NCI-H748 treated with DMSO at 0.1 percent for 48 hours (cell line): ENCODE data around the gene CTCFL.

Experiments used
- DNase-seq: peaks from one replicate; lab custom pipeline; 2025; lab: John Stamatoyannopoulos, UW

CTCFL gene

DNA sequence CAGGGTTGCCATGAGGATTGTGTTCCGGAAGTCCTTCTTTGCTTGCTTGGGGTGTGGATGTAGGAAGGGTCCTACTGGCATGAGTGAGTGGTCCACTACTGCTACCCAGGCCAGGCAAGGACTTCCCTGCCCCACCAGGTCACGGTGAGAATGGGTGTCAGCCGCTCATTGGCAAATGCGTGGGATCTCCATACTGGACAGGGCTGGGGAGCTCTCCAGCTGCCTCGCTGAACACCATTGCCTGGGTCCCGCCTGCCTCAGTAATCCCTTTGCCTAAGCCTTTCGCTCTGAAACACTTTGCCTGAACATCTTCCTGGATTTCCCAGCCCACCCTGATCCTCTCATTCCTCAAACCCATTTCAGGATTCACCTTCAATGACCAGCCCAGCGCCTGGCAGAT, 59.5 kb downstream of the CTCFL start:
- no peak for DNase-seq

DNA sequence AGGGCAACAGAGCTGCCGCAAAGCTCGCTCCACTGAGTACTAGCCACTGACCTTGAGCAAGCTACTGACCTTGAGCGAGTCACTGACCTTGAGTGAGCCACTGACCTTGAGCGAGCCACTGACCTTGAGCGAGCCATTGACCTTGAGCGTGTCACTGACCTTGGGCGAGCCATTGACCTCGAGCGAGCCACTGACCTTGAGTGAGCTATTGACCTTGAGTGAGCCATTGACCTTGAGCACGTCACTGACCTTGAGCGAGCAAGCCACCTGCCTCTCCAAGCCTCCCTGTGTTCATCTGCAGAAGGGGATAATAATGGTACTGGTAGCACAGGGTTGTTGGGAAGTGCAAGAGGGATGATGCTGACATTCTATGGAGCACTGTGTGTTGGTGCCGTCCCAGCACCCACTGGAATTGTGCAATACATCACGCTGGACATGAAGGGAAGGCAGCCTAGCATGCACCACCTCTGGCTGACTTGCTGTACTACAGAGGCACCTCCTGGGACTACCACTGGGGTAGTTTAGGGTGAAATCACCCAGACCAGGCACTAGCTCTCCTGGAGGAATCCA, 60.2 kb downstream of the CTCFL start:
- no peak for DNase-seq

DNA sequence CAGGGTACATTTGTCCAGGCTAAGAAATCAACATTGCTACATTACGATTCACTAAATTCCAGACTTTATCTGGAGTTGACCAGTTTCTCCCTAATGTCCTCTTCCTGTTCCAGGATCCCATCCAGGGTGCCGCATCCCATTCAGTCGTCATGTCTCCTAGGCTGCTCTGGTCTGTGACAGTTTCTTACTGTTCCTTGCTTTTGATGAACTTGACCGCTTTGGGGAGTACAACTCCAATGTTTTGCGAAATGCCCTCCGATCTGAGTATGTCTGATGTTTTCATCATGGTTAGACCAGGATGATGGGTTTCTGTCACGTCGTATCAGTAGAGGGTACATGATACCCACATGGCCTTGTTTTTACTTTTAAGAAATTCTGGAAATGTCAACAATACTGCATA, 62.2 kb downstream of the CTCFL start:
- DNase-seq: no peak

DNA sequence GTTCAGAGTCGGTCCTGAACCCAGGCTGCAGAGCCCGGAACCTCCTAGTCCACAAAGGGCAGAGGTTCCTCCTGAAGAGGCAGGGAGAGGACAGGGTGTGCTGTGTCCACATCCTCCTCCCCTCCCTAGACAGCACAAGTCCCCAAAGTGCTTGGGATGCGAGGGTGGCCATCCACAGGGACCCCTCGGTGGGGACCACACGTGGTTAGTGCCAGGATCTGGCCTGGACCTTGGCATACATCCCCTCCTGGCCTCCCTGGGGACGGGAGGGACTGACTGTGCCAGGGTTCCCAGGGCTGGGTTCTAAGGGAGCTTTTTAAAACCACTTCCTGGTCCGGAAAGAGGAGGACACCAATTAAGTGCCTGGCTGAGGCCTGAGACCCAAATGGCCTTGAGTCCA, 63.2 kb downstream of the CTCFL start:
- no peak for DNase-seq

DNA sequence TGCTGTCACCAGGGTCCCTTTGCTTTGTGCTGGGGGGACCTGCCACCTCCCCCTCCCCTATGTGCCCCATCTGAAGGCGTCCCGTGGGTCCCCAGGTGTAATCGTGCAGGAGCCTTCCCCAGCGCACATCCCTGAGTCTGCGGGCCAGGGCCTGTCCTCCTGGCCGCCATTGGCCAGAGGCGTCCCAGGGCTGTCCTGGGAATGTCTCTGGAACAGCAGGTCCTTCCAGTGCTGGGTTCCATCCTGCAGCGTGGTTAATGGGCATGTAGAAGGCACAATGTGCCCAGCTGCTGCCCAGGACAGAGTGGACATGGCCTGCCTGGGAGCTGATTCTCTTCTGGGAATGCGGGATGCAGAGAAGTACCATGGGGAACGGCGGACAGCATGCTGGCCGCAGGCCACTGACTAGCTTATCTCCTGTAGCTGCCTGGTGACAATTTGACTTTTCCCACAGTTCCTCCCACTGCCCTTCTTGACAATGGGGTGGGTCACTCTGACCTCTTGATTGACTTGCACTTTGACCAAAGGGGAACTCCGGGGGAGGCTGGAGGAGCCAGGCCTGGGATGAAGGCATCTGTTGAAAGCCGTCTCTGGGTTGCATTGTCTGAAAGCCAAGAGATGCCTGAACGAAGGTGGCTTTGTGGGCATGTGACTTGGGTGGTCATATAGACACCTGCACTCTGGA, 64.0 kb downstream of the CTCFL start:
- no peak for DNase-seq

DNA sequence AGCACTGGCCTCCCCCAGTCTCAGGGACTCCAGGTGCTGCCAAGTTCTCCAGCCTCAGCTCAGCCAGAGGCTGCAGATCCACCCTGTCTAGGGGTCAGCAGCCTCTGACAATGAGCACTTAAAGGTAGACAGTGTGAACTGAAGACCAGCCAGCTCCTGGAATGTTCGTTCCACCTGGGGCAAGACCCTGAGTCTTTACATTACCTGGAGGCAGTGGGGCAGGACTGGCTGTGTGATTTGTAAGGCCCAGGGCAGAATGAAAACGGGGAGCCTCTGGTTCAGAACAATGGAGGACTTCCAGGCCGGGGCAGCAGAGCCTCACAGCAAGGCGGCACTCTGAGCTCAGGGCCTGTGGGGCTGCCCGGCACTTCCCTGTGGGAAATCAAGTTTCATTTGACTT, 65.0 kb downstream of the CTCFL start:
- DNase-seq: no peak

- no peak for DNase-seq
Observed at GRCh38 chr20:57459278-57459677, 65.7 kb downstream of the CTCFL start.

DNA sequence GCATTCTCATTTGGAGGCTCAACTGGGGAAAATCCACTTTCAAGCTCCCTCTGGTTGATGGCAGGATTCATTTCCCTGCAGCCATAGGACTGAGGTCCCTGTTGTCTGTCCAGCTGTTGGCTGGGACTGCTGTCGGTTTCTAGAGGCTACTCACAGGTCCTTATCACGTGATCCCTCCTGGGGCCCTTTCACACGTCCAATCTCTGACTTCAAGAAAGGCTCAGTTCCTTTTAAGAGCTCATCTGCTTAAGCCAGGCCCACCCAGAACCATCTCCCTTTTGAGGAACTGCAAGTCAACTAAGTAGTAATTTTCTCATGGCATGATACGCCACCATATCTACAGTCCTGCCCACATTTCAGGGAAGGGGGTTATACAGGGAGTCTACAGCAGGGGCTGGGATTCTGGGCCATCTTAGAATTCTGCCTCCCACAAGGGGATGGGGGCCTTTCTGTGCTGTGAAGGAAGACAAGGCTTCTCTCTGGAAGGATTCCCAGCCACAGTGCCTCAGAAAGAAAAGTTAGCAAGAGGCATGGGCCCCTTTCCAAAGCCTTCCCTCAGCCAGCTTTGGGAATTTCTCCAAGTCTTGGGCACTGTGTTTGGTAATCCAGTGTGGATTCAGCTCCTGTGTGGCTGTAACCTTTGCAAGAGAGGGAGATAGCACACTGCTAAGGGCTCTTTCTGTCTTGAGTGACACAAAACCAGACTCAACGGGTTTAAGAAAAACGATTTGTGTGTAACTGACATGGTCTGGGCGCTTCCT, 66.4 kb downstream of the CTCFL start:
- no peak for DNase-seq

- DNase-seq: no peak
Observed at GRCh38 chr20:57457243-57458095, 67.5 kb downstream of the CTCFL start.

DNA sequence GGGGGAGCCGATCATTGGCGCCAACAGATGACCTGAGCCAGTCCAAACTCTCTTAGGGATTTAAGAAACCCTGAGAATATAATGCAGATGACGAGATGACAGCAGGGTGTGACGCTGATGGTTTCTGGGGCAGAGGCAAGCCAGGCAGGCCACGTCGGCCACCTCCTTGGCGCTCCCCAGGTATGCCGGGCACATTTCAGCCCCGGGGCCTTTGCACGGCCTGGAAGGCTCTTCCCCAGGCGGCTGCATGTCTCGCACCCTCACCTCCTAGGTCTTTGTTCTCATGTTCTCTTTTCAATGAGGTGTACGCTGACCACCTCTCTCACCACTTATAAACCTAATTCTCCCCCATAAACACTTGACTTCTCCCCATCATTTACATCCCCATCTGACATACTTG, 68.8 kb downstream of the CTCFL start:
- DNase-seq: no peak

DNA sequence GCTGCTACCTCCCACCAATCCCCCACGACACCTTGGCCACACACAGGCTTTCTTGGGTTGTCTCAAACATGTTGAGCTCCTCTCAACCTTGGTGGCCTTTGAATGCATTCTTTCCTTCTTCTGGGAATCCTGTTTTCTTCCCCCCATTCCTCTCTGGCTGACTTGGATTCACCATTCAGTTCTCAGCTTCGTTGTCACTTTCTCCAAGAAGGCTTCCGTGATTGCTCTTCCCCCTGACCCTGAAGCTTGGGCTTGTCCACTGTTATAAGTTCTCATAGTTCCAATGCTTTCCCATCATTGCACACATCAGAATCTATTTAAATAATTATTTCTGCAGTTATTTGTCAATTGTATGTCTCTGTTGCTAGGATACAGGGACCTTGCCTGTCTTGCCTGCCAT, 69.6 kb downstream of the CTCFL start:
- DNase-seq: no peak

DNA sequence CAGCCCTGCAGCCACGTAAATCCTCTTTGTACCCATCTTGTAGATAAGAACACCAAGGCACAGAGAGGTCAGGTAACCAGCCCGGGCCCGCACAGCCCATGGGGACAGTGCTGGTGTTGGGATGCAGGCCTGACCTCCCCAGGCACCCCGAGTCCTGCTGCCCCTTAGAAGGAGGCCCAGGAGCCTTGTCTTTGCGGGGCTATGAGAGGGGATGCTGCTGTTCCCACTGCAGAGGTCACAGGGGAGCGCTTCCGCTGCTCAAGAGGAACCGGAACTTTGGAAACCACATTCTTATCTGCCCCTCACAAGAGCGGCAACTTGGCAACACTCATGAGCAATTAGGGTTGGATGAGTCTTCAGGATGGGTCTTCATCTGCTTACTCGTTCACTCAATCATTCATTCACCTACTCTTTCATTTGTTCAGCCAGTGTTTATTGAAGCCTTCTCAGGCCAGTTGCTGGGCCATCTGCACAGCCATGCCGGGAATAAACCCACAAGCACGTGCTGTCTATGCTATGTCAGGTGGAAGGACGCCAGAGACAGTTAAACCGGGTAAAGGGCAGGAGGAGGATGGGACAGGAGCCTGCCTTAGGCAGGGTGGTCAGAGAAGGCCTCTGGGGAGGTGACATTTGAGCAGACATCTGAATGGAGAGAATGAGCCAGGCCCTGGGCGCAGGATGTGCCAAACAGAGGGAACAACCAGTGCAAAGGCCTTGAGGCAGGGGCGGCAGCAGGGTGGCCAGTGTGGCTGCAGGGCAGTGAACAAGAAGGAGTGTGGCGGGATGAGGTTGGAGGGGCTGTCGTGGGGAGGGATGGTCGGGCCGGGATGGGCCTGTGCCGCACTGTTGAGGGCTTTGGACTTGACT, 72.9 kb downstream of the CTCFL start:
- no peak for DNase-seq

- no peak for DNase-seq
Observed at GRCh38 chr20:57451431-57451794, 73.5 kb downstream of the CTCFL start.

DNA sequence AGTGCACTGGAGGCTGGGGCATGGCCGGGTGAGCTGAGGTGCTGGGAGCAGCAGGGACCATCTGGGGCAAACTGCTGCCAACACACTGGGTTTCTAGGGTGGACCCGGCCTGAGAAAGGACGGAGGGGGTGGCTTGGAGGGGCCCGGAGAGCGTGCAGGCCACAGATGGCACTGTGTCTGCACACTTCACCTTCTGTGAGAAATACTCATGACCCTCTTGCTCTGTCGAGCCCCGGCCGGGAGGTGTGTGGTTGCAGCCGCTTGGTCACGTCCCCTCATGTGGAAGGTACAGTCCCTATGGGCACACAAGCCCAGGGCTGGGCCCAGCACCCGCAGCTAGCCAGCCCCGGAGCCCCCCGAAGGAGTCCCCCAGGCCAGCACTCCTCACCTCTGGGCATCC, 74.0 kb downstream of the CTCFL start:
- no peak for DNase-seq

DNA sequence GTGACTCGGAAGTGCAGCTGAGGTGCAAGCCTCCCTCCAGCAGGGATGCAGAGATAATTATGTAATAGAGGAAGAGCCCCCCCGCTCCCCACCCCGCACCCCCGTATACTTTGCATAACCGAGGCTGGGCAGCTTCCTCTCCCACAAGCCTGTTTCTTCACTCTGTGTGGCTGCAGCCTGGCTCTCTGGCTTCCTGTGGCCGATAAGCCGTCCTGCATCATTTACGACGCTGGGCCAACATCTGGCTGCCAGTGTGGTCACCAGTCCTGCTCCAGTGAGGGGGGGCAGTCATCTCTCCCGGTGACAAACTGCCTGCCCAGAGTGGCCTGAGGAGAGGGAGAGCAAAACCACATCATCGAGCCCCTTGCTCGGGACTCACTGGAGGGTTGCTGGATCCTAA, 74.5 kb downstream of the CTCFL start:
- DNase-seq: no peak

- no peak for DNase-seq
Observed at GRCh38 chr20:57449398-57450354, 75.3 kb downstream of the CTCFL start.

DNA sequence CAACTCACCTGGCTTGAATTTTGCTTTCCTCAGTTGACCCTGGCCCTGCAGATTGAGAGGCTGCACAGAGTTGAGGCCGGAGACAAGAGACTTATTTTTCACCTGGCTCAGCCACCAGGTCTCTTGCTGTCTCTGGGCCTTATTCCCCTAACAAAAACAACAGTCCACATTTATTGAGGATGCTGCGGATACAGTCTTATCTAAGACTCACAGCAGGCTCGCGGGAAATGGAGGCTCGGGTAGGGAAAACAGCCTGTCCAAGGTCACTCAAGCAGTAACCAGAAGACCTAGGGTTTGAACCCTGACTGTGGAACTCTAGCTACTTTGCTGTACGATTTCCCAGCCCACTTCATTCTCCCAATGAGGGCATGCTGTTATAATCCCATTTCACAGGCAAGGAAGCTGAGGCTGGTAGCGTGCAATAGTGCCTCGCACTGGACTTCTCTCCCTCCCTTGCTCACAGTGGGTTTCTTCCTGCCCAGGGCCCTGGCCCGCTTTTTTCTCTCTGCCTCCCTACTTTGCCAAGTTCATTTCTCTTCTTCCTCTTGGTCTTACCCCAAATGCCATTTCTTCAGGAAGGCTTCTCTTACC, 76.1 kb downstream of the CTCFL start:
- DNase-seq: no peak
